SK-N-SH treated with all-trans-retinoic acid at 6 μM for 48 hours (cell line): ENCODE data around the gene CFAP20DC.
"Not testable (repeated sequence)": the region's sequence is repeated elsewhere in the genome, so short reads cannot be mapped to it uniquely, and the experiment has no call there.

ENCODE experiments used
- ATAC-seq: fragments of 200-7000 bp; cut with Tn5 transposase; 3 replicates; pipeline ENCODE4 v1.9.1; 2020; ENCODE audit warnings: mild to moderate bottlenecking, moderate library complexity
- ARNTL ChIP-seq: fragments of 450-650 bp; formaldehyde crosslinking; IDR thresholded peaks from 2 replicates; pipeline ENCODE4 v1.5.0; 2020; ENCODE audit warnings: low read depth, mild to moderate bottlenecking, moderate library complexity, borderline replicate concordance
- BACH2 ChIP-seq: fragments of 250-450 bp; sonication (Bioruptor Pico); IDR thresholded peaks from 2 replicates; pipeline ENCODE4 v1.9.0; 2021; ENCODE audit warnings: mild to moderate bottlenecking, borderline replicate concordance
- CSDC2 ChIP-seq: fragments of 250-450 bp; sonication (Bioruptor Pico); IDR thresholded peaks from 2 replicates; pipeline ENCODE4 v1.5.0; 2020; ENCODE audit warnings: mild to moderate bottlenecking, moderate library complexity
- ESRRG ChIP-seq: fragments of 250-450 bp; sonication (Bioruptor Pico); IDR thresholded peaks from 2 replicates; pipeline ENCODE4 v1.6.1; 2021; ENCODE audit warnings: mild to moderate bottlenecking
- GLIS3 ChIP-seq: fragments of 250-450 bp; sonication (Bioruptor Pico); IDR thresholded peaks from 2 replicates; pipeline ENCODE4 v1.5.0; 2020; ENCODE audit warnings: mild to moderate bottlenecking, moderate library complexity
- ISL1 ChIP-seq: fragments of 250-450 bp; sonication (Bioruptor Pico); IDR thresholded peaks from 2 replicates; pipeline ENCODE4 v2.1.2; 2022; ENCODE audit warnings: mild to moderate bottlenecking, moderate library complexity
- OSR1 ChIP-seq: fragments of 250-450 bp; sonication (Bioruptor Pico); IDR thresholded peaks from 2 replicates; pipeline ENCODE4 v1.8.0; 2022; ENCODE audit warnings: moderate library complexity, mild to moderate bottlenecking, inconsistent platforms
- POU6F1 ChIP-seq: fragments of 250-450 bp; sonication (Bioruptor Pico); IDR thresholded peaks from 2 replicates; pipeline ENCODE4 v1.8.0; 2021; ENCODE audit warnings: low read depth, mild to moderate bottlenecking, moderate library complexity, borderline replicate concordance
- PPARA ChIP-seq: fragments of 250-450 bp; sonication (Bioruptor Pico); IDR thresholded peaks from 2 replicates; pipeline ENCODE4 v1.5.0; 2020; ENCODE audit warnings: mild to moderate bottlenecking, borderline replicate concordance
- RARB ChIP-seq: fragments of 250-450 bp; sonication (Bioruptor Pico); IDR thresholded peaks from 2 replicates; pipeline ENCODE4 v1.8.0; 2021; ENCODE audit warnings: mild to moderate bottlenecking, moderate library complexity
- SNAI2 ChIP-seq: fragments of 250-450 bp; sonication (Bioruptor Pico); IDR thresholded peaks from 2 replicates; pipeline ENCODE4 v1.5.0; 2020; ENCODE audit warnings: mild to moderate bottlenecking, moderate library complexity
- TOX ChIP-seq: fragments of 250-450 bp; sonication (Bioruptor Pico); IDR thresholded peaks from 2 replicates; pipeline ENCODE4 v1.8.0; 2021; ENCODE audit warnings: mild to moderate bottlenecking, moderate library complexity, borderline replicate concordance
- ZC3H10 ChIP-seq: fragments of 250-450 bp; sonication (Bioruptor Pico); IDR thresholded peaks from 2 replicates; pipeline ENCODE4 v1.5.1; 2021; ENCODE audit warnings: mild to moderate bottlenecking, moderate library complexity
- ZFP3 ChIP-seq: fragments of 250-450 bp; sonication (Bioruptor Pico); IDR thresholded peaks from 2 replicates; pipeline ENCODE4 v1.5.0; 2020; ENCODE audit warnings: mild to moderate bottlenecking, moderate library complexity
- ZFP30 ChIP-seq: fragments of 450-650 bp; formaldehyde crosslinking; IDR thresholded peaks from 2 replicates; pipeline ENCODE4 v1.5.0; 2022; ENCODE audit warnings: mild to moderate bottlenecking, moderate library complexity
- ZNF70 ChIP-seq: fragments of 450-650 bp; formaldehyde crosslinking; IDR thresholded peaks from 2 replicates; pipeline ENCODE4 v1.5.0; 2020; ENCODE audit warnings: mild to moderate bottlenecking, moderate library complexity
- ZNF8 ChIP-seq: fragments of 450-650 bp; formaldehyde crosslinking; IDR thresholded peaks from 2 replicates; pipeline ENCODE4 v1.5.0; 2020; ENCODE audit warnings: mild to moderate bottlenecking, moderate library complexity
- TF ChIP-seq, protein P1 (sequence below): fragments of 250-450 bp; sonication (Bioruptor Pico); IDR thresholded peaks from 2 replicates; pipeline ENCODE4 v1.5.1; 2021; ENCODE audit warnings: mild to moderate bottlenecking, moderate library complexity
- TF ChIP-seq, protein P2 (sequence below): fragments of 250-450 bp; sonication (Bioruptor Pico); IDR thresholded peaks from 2 replicates; pipeline ENCODE4 v1.5.1; 2020; ENCODE audit warnings: low read depth, mild to moderate bottlenecking, moderate library complexity
- TF ChIP-seq, protein P3 (sequence below): fragments of 250-450 bp; sonication (Bioruptor Pico); IDR thresholded peaks from 2 replicates; pipeline ENCODE4 v1.5.0; 2020; ENCODE audit warnings: mild to moderate bottlenecking, moderate library complexity
- TF ChIP-seq, protein P4 (sequence below): fragments of 250-450 bp; sonication (Bioruptor Pico); IDR thresholded peaks from 2 replicates; pipeline ENCODE4 v1.8.0; 2020; ENCODE audit warnings: mild to moderate bottlenecking, moderate library complexity, borderline replicate concordance

The CFAP20DC gene

DNA sequence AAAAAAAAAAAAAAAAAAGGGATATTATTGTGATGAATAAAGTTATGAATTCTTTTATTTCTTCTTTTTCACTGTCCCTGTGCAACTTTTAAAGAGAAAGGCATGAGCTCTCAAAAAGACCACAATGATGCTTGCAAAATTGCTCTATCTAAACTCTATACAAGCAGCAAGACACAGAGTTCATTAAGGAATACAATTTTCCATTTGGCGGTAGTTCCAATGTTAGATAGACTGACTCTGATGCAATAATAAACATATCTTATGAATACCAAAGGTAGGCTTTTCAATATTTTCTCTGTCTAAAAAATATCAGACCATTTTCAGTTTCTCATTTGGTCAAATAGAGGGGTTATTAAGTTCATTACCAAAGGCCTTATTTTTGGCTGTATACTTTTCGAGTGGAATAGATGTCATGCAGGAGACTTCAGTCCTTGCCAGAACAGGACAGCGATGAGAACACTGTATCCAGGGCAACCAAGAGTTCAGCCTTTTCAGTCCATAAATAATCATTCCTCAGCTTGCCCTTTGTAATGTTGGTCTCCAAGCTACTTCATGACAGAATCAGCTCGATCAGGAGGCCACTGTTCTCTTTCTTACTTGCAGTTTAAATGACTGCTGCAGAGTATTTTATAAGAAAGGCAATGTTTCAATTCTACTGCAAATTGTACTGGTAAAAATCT lies 220.4 kb downstream of the CFAP20DC start:
- no peak for ATAC-seq
- TF ChIP-seq ARNTL, result no peak
- TF ChIP-seq CSDC2, result no peak
- no peak for TF ChIP-seq ZNF70 (CRISPR knock-in tag)
- TF ChIP-seq, protein P1, sequence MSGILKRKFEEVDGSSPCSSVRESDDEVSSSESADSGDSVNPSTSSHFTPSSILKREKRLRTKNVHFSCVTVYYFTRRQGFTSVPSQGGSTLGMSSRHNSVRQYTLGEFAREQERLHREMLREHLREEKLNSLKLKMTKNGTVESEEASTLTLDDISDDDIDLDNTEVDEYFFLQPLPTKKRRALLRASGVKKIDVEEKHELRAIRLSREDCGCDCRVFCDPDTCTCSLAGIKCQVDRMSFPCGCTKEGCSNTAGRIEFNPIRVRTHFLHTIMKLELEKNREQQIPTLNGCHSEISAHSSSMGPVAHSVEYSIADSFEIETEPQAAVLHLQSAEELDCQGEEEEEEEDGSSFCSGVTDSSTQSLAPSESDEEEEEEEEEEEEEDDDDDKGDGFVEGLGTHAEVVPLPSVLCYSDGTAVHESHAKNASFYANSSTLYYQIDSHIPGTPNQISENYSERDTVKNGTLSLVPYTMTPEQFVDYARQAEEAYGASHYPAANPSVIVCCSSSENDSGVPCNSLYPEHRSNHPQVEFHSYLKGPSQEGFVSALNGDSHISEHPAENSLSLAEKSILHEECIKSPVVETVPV (CRISPR knock-in tag), result no peak
- no peak for TF ChIP-seq ZFP30
- TF ChIP-seq, protein P2, sequence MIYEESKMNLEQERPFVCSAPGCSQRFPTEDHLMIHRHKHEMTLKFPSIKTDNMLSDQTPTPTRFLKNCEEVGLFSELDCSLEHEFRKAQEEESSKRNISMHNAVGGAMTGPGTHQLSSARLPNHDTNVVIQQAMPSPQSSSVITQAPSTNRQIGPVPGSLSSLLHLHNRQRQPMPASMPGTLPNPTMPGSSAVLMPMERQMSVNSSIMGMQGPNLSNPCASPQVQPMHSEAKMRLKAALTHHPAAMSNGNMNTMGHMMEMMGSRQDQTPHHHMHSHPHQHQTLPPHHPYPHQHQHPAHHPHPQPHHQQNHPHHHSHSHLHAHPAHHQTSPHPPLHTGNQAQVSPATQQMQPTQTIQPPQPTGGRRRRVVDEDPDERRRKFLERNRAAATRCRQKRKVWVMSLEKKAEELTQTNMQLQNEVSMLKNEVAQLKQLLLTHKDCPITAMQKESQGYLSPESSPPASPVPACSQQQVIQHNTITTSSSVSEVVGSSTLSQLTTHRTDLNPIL (CRISPR knock-in tag), result no peak
- TF ChIP-seq ZC3H10 (CRISPR knock-in tag), result no peak
- no peak for TF ChIP-seq GLIS3
- no peak for TF ChIP-seq ESRRG
- TF ChIP-seq, protein P3, sequence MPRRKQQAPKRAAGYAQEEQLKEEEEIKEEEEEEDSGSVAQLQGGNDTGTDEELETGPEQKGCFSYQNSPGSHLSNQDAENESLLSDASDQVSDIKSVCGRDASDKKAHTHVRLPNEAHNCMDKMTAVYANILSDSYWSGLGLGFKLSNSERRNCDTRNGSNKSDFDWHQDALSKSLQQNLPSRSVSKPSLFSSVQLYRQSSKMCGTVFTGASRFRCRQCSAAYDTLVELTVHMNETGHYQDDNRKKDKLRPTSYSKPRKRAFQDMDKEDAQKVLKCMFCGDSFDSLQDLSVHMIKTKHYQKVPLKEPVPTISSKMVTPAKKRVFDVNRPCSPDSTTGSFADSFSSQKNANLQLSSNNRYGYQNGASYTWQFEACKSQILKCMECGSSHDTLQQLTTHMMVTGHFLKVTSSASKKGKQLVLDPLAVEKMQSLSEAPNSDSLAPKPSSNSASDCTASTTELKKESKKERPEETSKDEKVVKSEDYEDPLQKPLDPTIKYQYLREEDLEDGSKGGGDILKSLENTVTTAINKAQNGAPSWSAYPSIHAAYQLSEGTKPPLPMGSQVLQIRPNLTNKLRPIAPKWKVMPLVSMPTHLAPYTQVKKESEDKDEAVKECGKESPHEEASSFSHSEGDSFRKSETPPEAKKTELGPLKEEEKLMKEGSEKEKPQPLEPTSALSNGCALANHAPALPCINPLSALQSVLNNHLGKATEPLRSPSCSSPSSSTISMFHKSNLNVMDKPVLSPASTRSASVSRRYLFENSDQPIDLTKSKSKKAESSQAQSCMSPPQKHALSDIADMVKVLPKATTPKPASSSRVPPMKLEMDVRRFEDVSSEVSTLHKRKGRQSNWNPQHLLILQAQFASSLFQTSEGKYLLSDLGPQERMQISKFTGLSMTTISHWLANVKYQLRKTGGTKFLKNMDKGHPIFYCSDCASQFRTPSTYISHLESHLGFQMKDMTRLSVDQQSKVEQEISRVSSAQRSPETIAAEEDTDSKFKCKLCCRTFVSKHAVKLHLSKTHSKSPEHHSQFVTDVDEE (CRISPR knock-in tag), result no peak
- no peak for TF ChIP-seq ISL1 (CRISPR knock-in tag)
- TF ChIP-seq SNAI2 (CRISPR knock-in tag), result no peak
- no peak for TF ChIP-seq POU6F1 (CRISPR knock-in tag)
- TF ChIP-seq RARB (CRISPR knock-in tag), result no peak
- TF ChIP-seq ZFP3 (CRISPR knock-in tag), result no peak
- TF ChIP-seq, protein P4, sequence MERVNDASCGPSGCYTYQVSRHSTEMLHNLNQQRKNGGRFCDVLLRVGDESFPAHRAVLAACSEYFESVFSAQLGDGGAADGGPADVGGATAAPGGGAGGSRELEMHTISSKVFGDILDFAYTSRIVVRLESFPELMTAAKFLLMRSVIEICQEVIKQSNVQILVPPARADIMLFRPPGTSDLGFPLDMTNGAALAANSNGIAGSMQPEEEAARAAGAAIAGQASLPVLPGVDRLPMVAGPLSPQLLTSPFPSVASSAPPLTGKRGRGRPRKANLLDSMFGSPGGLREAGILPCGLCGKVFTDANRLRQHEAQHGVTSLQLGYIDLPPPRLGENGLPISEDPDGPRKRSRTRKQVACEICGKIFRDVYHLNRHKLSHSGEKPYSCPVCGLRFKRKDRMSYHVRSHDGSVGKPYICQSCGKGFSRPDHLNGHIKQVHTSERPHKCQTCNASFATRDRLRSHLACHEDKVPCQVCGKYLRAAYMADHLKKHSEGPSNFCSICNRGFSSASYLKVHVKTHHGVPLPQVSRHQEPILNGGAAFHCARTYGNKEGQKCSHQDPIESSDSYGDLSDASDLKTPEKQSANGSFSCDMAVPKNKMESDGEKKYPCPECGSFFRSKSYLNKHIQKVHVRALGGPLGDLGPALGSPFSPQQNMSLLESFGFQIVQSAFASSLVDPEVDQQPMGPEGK (CRISPR knock-in tag), result no peak

DNA sequence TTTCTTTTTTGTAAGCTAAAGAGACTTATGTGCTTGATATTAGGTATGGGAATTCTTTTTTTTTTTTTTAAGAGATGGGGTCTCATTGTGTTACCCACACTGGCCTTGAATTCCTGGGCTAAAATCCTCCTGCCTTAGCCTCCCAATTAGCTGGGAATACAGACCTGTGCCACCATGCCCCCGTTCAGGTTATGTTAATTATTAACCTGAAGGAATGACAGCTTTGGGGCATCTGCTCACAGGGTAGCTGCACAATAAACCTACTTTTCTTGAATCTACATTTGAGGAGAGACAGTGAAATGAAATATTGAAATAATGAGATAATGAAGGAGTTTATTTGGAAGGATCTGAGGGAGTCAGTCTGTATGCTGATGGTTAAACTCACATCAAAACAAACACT lies 225.0 kb downstream of the CFAP20DC start:
- ATAC-seq, result no peak
- TF ChIP-seq ESRRG (no peak), ZFP3 (CRISPR knock-in tag) (no peak)

DNA sequence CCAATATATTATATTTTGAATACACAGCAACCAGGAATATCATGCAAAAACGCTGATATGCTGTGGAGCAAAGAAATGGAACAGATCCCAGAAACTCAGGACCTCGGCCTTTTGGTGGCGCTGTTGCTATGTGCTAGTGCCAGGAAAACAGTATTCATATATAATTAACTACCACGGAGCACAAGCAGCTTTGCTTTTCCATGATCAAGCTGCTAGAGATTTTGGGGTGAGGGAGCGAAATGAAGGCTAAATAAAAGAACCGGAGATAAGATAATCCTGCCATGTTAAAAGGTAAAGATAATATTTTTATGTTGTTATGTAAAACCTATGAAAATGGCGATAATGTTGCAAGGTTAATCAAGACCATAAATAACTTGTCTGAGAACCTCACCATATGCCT lies 225.5 kb downstream of the CFAP20DC start:
- peak; percentile 96 for ATAC-seq
- TF ChIP-seq, protein P2 (CRISPR knock-in tag), result no peak
- TF ChIP-seq BACH2 (CRISPR knock-in tag) (no peak), ZC3H10 (CRISPR knock-in tag) (no peak), PPARA (CRISPR knock-in tag) (no peak), ARNTL (no peak), SNAI2 (CRISPR knock-in tag) (no peak), CSDC2 (no peak), POU6F1 (CRISPR knock-in tag) (no peak), OSR1 (CRISPR knock-in tag) (no peak), TOX (CRISPR knock-in tag) (no peak), ZNF8 (CRISPR knock-in tag) (no peak), ISL1 (CRISPR knock-in tag) (no peak), ZFP3 (CRISPR knock-in tag) (no peak)
- TF ChIP-seq, protein P4 (CRISPR knock-in tag), result no peak

- ATAC-seq, result not testable (repeated sequence)
Measured at GRCh38 chr3:58806551-58807244, 243.1 kb downstream of the CFAP20DC start.
